SK-N-SH (cell line): ENCODE data around the gene ETV6. TPM values are rescaled to one million over a fixed set of nuclear protein-coding genes. Genes with fewer than 3 reads are reported as not detected.

Experiments
- CTCF ChIA-PET: fragments of 300-600, 350-600 bp; formaldehyde crosslinking; extraction: SDS; loops from one replicate; lab custom pipeline; 2021; lab: Yijun Ruan, JAX
- POLR2A ChIA-PET: fragments of 350-600 bp; sonication (Branson Sonifier 250); formaldehyde crosslinking; extraction: SDS; loops from one replicate; lab custom pipeline; 2020; ENCODE audit warnings: antibody characterized with exemption, inconsistent platforms; lab: Yijun Ruan, JAX
- DNase-seq: peaks from one replicate; pipeline ENCODE4 v3.0.0; 2012
- H2AFZ ChIP-seq: fragments of 200-600 bp; sonication (generic); 2 replicates; pipeline ENCODE4 v1.8.1; 2016; ENCODE audit warnings: antibody characterized with exemption, mild to moderate bottlenecking, low read depth
- H3F3A ChIP-seq: fragments of 200-600 bp; sonication (generic); replicated peaks from 2 replicates; pipeline ENCODE3; 2016; ENCODE audit warnings: antibody characterized with exemption, mild to moderate bottlenecking; ENCODE audit not compliant: insufficient read depth
- H3K27ac ChIP-seq, 2 experiments: fragments of 200-500 bp in 1 of 2; fragments of 200-600 bp in 1 of 2; sonication (Bioruptor generic) in 1 of 2; sonication (generic), shearing (Covaris generic) in 1 of 2; 2 replicates each; pipeline versions ENCODE4 v1.5.1 to v1.6.1; 2014 to 2016; ENCODE audit warnings: low read depth in 2 of 2, inconsistent platforms in 1 of 2, low read length in 1 of 2, mild to moderate bottlenecking in 1 of 2, mixed read lengths in 1 of 2
- H3K27me3 ChIP-seq: fragments of 200-600 bp; sonication (generic), shearing (Covaris generic); 2 replicates; pipeline ENCODE4 v1.6.1; 2016; ENCODE audit warnings: mixed run types; ENCODE audit not compliant: insufficient read depth
- H3K36me3 ChIP-seq, 2 experiments: fragments of 200-500 bp in 1 of 2; fragments of 200-600 bp in 1 of 2; sonication (Bioruptor generic) in 1 of 2; sonication (generic) in 1 of 2; replicated peaks in 1 of 2; 2 replicates each; pipeline versions ENCODE3 to v1.5.1; 2014 to 2016; ENCODE audit warnings: low read length in 1 of 2, mild to moderate bottlenecking in 1 of 2; ENCODE audit not compliant: insufficient read depth in 2 of 2, control insufficient read depth in 1 of 2
- H3K4me1 ChIP-seq, 2 experiments: fragments of 200-500 bp in 1 of 2; fragments of 200-600 bp in 1 of 2; sonication (Bioruptor generic) in 1 of 2; sonication (generic), shearing (Covaris generic) in 1 of 2; 2 replicates each; pipeline versions ENCODE4 v1.5.1 to v1.6.1; 2014 to 2016; ENCODE audit warnings: low read depth in 1 of 2, low read length in 1 of 2, mixed run types in 1 of 2; ENCODE audit not compliant: insufficient read depth in 2 of 2, control insufficient read depth in 1 of 2
- H3K4me2 ChIP-seq: fragments of 200-600 bp; sonication (generic), shearing (Covaris generic); 2 replicates; pipeline ENCODE4 v1.6.1; 2017; ENCODE audit warnings: mixed run types
- H3K4me3 ChIP-seq, 2 experiments: fragments of 200-500 bp in 1 of 2; fragments of 200-600 bp in 1 of 2; sonication (Bioruptor generic) in 1 of 2; sonication (generic), shearing (Covaris generic) in 1 of 2; 2 replicates each; pipeline versions ENCODE4 v1.5.1 to v1.8.1; 2014 to 2016; ENCODE audit warnings: low read depth in 2 of 2, inconsistent platforms in 1 of 2, low read length in 1 of 2, mild to moderate bottlenecking in 1 of 2, mixed read lengths in 1 of 2, moderate library complexity in 1 of 2
- H3K79me2 ChIP-seq: fragments of 200-600 bp; sonication (generic); 2 replicates; pipeline ENCODE4 v1.8.1; 2017; ENCODE audit warnings: mild to moderate bottlenecking; ENCODE audit not compliant: insufficient read depth
- H3K9ac ChIP-seq: fragments of 200-600 bp; sonication (generic); 2 replicates; pipeline ENCODE4 v1.6.1; 2017; ENCODE audit warnings: mixed run types
- H3K9me2 ChIP-seq: fragments of 200-600 bp; sonication (generic); 2 replicates; pipeline ENCODE4 v1.6.1; 2017; ENCODE audit warnings: mixed run types
- H3K9me3 ChIP-seq: fragments of 200-600 bp; sonication (generic); 2 replicates; pipeline ENCODE4 v1.6.1; 2017; ENCODE audit warnings: mixed run types, mild to moderate bottlenecking, moderate library complexity
- H4K20me1 ChIP-seq: fragments of 200-600 bp; sonication (generic); 2 replicates; pipeline ENCODE4 v1.6.1; 2017; ENCODE audit warnings: mild to moderate bottlenecking, mixed run types; ENCODE audit not compliant: insufficient read depth
- CHD2 ChIP-seq: fragments of 150-350 bp; IDR thresholded peaks from 2 replicates; pipeline ENCODE4 v1.6.1; 2018; ENCODE audit warnings: low read length; ENCODE audit not compliant: partially characterized antibody
- CTCF ChIP-seq: fragments of 200-600 bp; sonication (generic); IDR thresholded peaks from 2 replicates; pipeline ENCODE4 v1.6.1; 2017; ENCODE audit warnings: antibody characterized with exemption, mild to moderate bottlenecking, moderate library complexity
- ELF1 ChIP-seq: IDR thresholded peaks from 2 replicates; pipeline ENCODE4 v1.4.0; 2012
- EP300 ChIP-seq, 2 experiments: IDR thresholded peaks; 2 replicates each; pipeline versions ENCODE4 v1.4.0 to v1.6.1; 2012; ENCODE audit warnings: borderline replicate concordance in 1 of 2, low read depth in 1 of 2, low read length in 1 of 2
- FOXJ3 ChIP-seq: sonication (generic); formaldehyde crosslinking; IDR thresholded peaks from 2 replicates; pipeline ENCODE4 v1.5.1; 2020; ENCODE audit warnings: mild to moderate bottlenecking, missing genetic modification reagents
- FOXM1 ChIP-seq: IDR thresholded peaks from 2 replicates; pipeline ENCODE4 v1.4.0; 2012; ENCODE audit warnings: low read depth, mild to moderate bottlenecking
- GABPA ChIP-seq: IDR thresholded peaks from 2 replicates; pipeline ENCODE4 v1.4.0; 2012; ENCODE audit warnings: low read depth, mild to moderate bottlenecking
- IRF3 ChIP-seq: fragments of 150-350 bp; IDR thresholded peaks from 2 replicates; pipeline ENCODE4 v1.6.1; 2016; ENCODE audit warnings: mild to moderate bottlenecking, low read depth, low read length
- JUND ChIP-seq: IDR thresholded peaks from 2 replicates; pipeline ENCODE4 v1.4.0; 2012
- MEF2A ChIP-seq: IDR thresholded peaks from 2 replicates; pipeline ENCODE4 v1.4.0; 2012; ENCODE audit warnings: low read depth, borderline replicate concordance
- MXI1 ChIP-seq: IDR thresholded peaks from 2 replicates; pipeline ENCODE4 v1.6.1; 2012; ENCODE audit warnings: mild to moderate bottlenecking, low read depth, low read length, improper control_type of control experiment
- NFIC ChIP-seq: IDR thresholded peaks from 2 replicates; pipeline ENCODE4 v1.4.0; 2012; ENCODE audit warnings: borderline replicate concordance
- POLR2AphosphoS5 ChIP-seq: IDR thresholded peaks from 2 replicates; pipeline ENCODE4 v1.6.1; 2012; ENCODE audit warnings: low read depth, low read length
- RCOR1 ChIP-seq: fragments of 150-350 bp; IDR thresholded peaks from 2 replicates; pipeline ENCODE4 v1.6.1; 2017; ENCODE audit warnings: antibody characterized with exemption, low read length
- RXRA ChIP-seq: IDR thresholded peaks from 2 replicates; pipeline ENCODE4 v1.4.0; 2012; ENCODE audit warnings: low read depth, mild to moderate bottlenecking, borderline replicate concordance
- TAF1 ChIP-seq: IDR thresholded peaks from 2 replicates; pipeline ENCODE4 v1.6.1; 2012; ENCODE audit warnings: low read depth, mild to moderate bottlenecking, low read length, moderate library complexity, borderline replicate concordance
- TCF12 ChIP-seq: IDR thresholded peaks from 2 replicates; pipeline ENCODE4 v1.4.0; 2012
- TEAD4 ChIP-seq: IDR thresholded peaks from 2 replicates; pipeline ENCODE4 v1.4.0; 2012; ENCODE audit warnings: mild to moderate bottlenecking, borderline replicate concordance; ENCODE audit not compliant: insufficient read depth
- ZBTB33 ChIP-seq: IDR thresholded peaks from 2 replicates; pipeline ENCODE4 v1.4.0; 2012; ENCODE audit warnings: low read depth, borderline replicate concordance
- WGBS: methylation state at CpG from one replicate; pipeline ENCODE4 v1.1.6; 2017; ENCODE audit warnings: low lambda C conversion rate; 5-methylcytosine and 5-hydroxymethylcytosine counted together
- polyA plus RNA-seq, 3 experiments: library from polyadenylated mRNA; depleted of rRNA; stranded (reverse); fragments of >200 nt; gene quantifications; 2 replicates each; pipeline ENCODE4 v1.2.3, GENCODE V29; 2012

ETV6 gene
- polyA plus RNA-seq, 1 of the 3 experiments (the other 2 are of a cell fraction), result 4.0 TPM

GRCh38 chr12:11754256-11754655 lies 104.8 kb downstream of the ETV6 start:
- H3K9me2 ChIP-seq, result no peaks in the 10 kb centered on the region
- no peak for TF ChIP-seq ELF1
- no peak for TF ChIP-seq CTCF
- TF ChIP-seq NFIC, result no peak
- TF ChIP-seq MEF2A, result no peak
- TF ChIP-seq FOXM1, result no peak
- TF ChIP-seq ZBTB33, result no peak
- no peak for TF ChIP-seq CHD2
- TF ChIP-seq TEAD4, result no peak
- no peak for TF ChIP-seq MXI1
- no peak for TF ChIP-seq TCF12
- no peak for TF ChIP-seq FOXJ3 (CRISPR knock-in tag)
- TF ChIP-seq IRF3, result no peak
- TF ChIP-seq POLR2AphosphoS5, result no peak
- TF ChIP-seq TAF1, result no peak
- no peak for TF ChIP-seq RCOR1
- TF ChIP-seq JUND, result no peak
- TF ChIP-seq RXRA, result no peak
- TF ChIP-seq EP300 (IDR thresholded peaks at IDR 0.05; ENCODE audit: borderline replicate concordance in 1 of 2, low read depth in 1 of 2, low read length in 1 of 2), result no peak
- TF ChIP-seq GABPA, result no peak
- H3K4me2 ChIP-seq, result no peak overlapping the region
- peaks cover 35% of the 10 kb centered on the region for H3K79me2 ChIP-seq
- H3F3A ChIP-seq, result no peaks in the 10 kb centered on the region
- H2AFZ ChIP-seq, result no peak overlapping the region
- no peak overlapping the region for H3K27ac ChIP-seq
- ChIA-PET POLR2A (no interaction called here), CTCF (no interaction called here)
- no peak overlapping the region for H3K9ac ChIP-seq
- DNase-seq, result no peak
- 82% methylated on average over 4 of the region's 4 CpGs for WGBS
- H3K27me3 ChIP-seq, result no peaks in the 10 kb centered on the region
- peaks cover 18 to 20% of the 10 kb centered on the region in 2 experiments for H3K36me3 ChIP-seq
- no peak overlapping the region for H3K4me3 ChIP-seq
- H4K20me1 ChIP-seq, result no peaks in the 10 kb centered on the region
- no peaks in the 10 kb centered on the region for H3K9me3 ChIP-seq
- peaks cover 0 to 10% of the 10 kb centered on the region in 2 experiments; a peak in 2 of 4 replicates for H3K4me1 ChIP-seq
